Fibroblast of villous mesenchyme (primary cell): ENCODE measurements around the gene HOXB9. TPM values are rescaled to one million over a fixed set of nuclear protein-coding genes. Genes with fewer than 3 reads are reported as not detected.

Experiments
- DNase-seq: peaks from one replicate; pipeline ENCODE4 v3.0.0-alpha.2; 2010; ENCODE audit warnings: low read depth
- H3K4me3 ChIP-seq: 2 replicates; pipeline ENCODE4 v1.5.1; 2011; ENCODE audit warnings: low read depth, mild to moderate bottlenecking, low read length
- CTCF ChIP-seq: IDR thresholded peaks from 2 replicates; pipeline ENCODE4 v1.5.1; 2012; ENCODE audit warnings: low read depth, mild to moderate bottlenecking, low read length; ENCODE audit not compliant: insufficient read depth
- total RNA-seq: library from RNA; depleted of rRNA; stranded (reverse); fragments of >200 nt; gene quantifications from 2 replicates; pipeline ENCODE4 v1.2.3, GENCODE V29; 2012

Gene HOXB9
- total RNA-seq, 1 donor, result not detected

- TF ChIP-seq CTCF, result no peak
Observed at GRCh38 chr17:48597528-48597777, 28.7 kb downstream of the HOXB9 start.

GRCh38 chr17:48596735-48597527 is 29.2 kb downstream of the HOXB9 start:
- no peak for TF ChIP-seq CTCF
- DNase-seq, result no peak
- H3K4me3 ChIP-seq, result peak overlapping the region; percentile 56

More at GRCh38 chr17:48597528-48597777, 28.7 kb downstream of the HOXB9 start:
- H3K4me3 ChIP-seq, result peak overlapping the region; percentile 56
- no peak for DNase-seq

- no peak for TF ChIP-seq CTCF
- DNase-seq, result no peak
- H3K4me3 ChIP-seq, result no peak overlapping the region
Observed at GRCh38 chr17:48596000-48596734, 30.0 kb downstream of the HOXB9 start.

GRCh38 chr17:48595278-48595999 is 30.7 kb downstream of the HOXB9 start:
- no peak for TF ChIP-seq CTCF
- no peak for DNase-seq
- H3K4me3 ChIP-seq, result no peak overlapping the region

- no peak for DNase-seq
- no peak for TF ChIP-seq CTCF
- H3K4me3 ChIP-seq, result no peak overlapping the region
Observed at GRCh38 chr17:48594538-48595277, 31.4 kb downstream of the HOXB9 start.

GRCh38 chr17:48593840-48594537 is 32.2 kb downstream of the HOXB9 start:
- TF ChIP-seq CTCF, result peak; percentile 90
- peak overlapping the region; percentile 49 for H3K4me3 ChIP-seq
- DNase-seq, result peak; percentile 71
